HPDE6-E6E7 (cell line): ENCODE measurements around the gene PLEKHG1.

Experiments used
- DNase-seq: peaks from one replicate; pipeline ENCODE4 v3.0.0; 2011; ENCODE audit warnings: missing footprints; ENCODE audit errors: extremely low spot score

The PLEKHG1 gene

GRCh38 chr6:150589852-150590251 lies 9.8 kb upstream of the PLEKHG1 start:
- DNase-seq: no peak

GRCh38 chr6:150590446-150590845 lies 9.2 kb upstream of the PLEKHG1 start:
- DNase-seq: no peak

DNA sequence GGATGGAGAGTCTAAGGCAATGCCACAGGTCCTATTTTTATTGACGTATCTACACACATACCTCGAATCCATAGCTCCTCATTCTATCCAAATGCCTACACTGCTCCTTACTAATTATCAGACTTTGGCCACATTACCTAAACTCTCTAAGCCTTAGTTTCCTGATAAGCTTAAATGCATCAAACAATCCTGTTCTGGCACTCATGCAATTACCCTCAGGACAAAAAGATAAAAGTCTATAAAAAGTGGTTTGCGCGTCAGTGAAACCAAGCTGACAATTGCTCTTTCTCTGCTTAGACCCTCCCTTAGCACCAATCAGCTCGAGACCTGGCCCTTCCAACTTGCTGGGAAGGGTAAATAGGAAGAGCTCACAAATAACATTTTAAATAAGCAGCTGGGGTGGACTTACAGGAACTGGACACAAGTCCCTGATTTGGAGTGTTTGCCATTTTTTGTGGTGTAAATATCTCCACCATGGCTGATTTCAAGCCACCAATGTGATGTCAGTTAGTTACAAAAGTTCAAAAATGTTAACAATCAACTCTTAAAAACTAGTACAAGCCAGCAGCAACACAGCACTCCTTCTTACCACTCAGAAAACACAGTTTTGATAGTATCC lies 7.2 kb upstream of the PLEKHG1 start:
- DNase-seq: no peak

DNA sequence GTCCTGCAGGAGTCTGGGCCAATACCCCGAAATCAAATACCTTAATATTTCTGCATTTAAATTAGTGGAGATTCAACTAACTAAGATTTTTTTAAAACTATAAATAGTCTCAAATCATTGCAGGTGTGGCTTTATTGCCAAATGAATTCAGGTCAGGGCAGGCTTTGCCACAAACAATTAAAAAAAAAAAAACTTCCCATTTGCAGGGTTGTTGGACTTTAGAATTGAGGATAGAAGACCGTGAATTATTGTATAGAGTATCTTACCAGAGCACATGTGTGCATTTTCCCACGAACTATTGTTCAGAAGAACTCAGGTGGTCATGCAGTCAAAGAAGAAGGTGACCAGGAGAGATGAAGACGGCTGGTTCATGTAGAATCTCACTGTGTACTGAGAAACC lies 6.6 kb upstream of the PLEKHG1 start:
- DNase-seq: no peak

DNA sequence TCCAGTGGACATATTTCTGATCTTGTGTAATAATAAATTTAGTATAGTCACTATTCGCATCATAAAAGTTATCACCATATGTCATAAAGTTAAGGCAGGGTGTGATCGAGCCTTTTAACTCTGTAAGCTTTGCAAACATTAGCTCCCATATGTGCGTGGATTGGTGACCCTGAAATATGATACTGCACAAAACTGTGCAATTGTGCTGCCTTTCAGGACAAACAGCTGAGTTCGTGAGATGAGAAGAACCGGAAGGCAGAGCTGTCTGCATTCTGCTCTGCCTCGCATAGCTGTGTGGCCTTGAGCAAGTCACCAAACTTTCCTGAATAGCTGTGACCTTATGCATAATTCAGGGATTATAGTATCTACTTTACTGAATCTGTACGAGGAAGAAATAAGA lies 3.2 kb upstream of the PLEKHG1 start:
- no peak for DNase-seq

DNA sequence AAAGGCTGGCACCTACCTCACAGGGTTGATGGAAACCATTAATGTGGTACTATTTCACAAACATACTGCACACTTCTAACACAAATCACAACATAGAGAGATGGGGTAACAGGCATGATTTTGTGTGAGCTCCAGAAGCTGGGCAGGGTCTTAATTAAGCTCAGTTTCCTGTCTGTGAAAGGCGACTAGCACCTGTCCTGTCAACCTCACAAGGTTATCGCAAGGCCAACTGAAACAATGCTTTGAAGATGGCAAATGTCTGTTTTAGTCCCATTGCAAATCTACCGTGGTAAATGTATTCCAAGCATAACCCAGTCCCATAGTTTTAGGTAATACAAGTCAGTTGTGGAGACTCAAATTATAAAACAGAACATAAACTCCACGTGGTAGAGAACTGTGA lies 1.3 kb upstream of the PLEKHG1 start:
- DNase-seq: no peak

GRCh38 chr6:150598858-150599198 lies 857 bp upstream of the PLEKHG1 start:
- no peak for DNase-seq

GRCh38 chr6:150600010-150600300 lies 270 bp downstream of the PLEKHG1 start:
- no peak for DNase-seq

DNA sequence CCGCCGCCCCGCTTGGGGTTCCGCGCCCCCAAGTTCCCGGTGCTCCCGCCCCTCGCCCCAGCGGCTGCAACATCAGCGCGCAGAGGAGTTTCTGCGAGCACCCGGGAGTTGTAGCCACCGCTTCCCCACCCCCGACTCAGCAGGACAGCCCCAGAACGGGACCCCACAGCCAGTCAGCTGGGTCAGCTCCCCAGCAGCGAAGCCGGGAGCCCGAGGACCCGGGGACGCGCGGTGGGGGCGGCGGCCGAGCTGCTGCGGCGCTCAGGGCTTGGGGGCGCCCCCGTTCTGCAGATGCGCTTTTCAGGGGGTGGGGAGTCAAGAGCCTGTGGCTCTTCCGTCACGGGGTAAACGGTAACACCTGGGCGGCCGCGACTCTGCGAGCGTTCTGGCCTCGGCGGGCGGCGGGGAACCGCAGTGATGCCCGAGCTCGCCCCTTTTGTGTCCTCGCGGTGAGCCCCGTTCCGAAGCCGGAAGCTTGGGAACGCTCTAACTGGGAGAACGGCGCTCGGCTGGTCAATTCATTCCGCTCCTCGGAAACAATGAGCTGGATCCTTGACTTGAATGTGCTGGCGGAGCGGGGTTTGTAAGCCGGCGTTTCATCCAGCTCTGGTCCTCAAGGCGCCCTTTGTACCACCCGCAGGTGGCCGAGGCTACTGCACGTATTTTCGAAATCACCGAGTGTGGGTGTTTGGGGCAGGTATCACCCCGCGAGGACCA lies 774 bp downstream of the PLEKHG1 start:
- DNase-seq: peak; percentile 83

GRCh38 chr6:150601439-150601838 lies 1.8 kb downstream of the PLEKHG1 start:
- no peak for DNase-seq

GRCh38 chr6:150603176-150603575 lies 3.5 kb downstream of the PLEKHG1 start:
- no peak for DNase-seq

DNA sequence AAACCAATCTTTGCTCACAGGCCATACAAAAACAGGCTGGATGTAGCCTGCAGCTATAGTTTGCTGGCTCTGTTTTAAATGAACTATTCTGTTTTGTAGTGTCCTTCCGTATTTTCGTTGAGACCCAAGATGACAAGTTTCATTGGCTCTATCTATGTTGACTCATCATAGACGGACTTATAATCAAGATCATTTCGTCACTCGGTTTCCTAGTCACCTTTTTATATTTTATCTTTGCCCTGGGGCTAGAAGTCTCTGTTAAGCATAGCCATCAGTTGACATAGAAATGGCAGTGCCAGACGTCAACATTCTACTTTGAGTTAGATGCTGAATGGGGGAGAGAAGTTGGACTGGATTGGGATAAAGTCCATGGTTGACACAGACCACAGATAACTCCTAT lies 4.8 kb downstream of the PLEKHG1 start:
- no peak for DNase-seq

DNA sequence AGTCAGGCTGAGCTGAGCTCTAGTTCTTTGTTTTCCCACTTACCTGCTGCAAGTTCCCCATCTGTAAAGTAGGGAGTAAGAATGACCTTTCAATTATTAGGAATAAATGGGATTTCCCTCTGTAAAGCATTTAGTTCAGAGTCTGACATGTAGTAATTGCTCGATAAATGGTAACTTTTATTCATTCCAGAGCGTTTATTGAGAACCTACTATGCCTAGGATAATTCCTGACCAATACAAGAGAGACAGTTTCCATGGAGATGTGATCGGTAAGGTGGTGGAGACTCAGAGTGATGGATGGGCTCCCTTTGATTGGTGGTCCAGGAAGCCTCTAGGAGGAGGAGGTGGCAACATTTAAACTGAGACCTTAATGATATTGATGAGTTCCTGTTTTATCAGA lies 5.6 kb downstream of the PLEKHG1 start:
- DNase-seq: no peak

DNA sequence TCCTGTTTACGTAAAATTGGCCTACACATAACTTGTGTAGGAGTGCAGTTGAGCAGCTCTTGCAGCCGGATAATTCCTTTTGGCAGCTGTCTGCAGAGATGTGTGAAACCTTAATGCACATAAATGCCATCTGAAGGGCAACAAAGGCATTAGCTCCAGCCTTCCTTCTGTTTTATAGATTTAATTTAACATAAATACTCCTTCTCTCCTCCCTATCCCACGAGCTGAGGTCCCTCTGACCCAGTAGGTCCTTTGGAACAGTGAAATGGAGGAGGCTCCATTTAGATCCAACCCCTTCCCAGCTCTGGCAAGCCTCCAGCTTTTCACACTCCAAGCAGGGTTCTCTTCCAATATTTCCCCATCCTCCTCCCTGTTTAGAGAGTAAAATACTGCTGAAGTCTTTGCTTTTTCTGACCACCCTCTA lies 6.5 kb downstream of the PLEKHG1 start:
- DNase-seq: no peak

- no peak for DNase-seq
These were observed 7.1 kb downstream of the PLEKHG1 start for GRCh38 chr6:150606647-150607328.

DNA sequence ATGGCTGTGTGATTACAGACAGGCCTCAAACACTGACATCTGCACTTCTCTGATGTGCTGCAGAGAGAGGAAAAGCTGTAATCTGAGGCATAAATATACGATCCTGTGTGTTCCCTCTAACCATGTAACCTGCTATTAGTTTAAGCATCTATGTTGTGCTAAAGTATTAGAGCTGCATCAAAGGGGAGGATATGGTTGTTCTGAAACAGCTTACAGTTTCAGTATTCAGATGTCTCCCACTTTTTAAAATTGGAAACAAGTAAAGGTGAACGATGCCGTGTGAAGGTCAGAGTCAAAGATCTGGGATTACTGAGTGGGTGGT lies 7.6 kb downstream of the PLEKHG1 start:
- no peak for DNase-seq

- DNase-seq: no peak
These were observed 10.9 kb downstream of the PLEKHG1 start for GRCh38 chr6:150610584-150610983.

- no peak for DNase-seq
These were observed 13.6 kb downstream of the PLEKHG1 start for GRCh38 chr6:150613269-150613668.

- DNase-seq: no peak
These were observed 16.3 kb downstream of the PLEKHG1 start for GRCh38 chr6:150615967-150616366.

- DNase-seq: no peak
These were observed 16.9 kb downstream of the PLEKHG1 start for GRCh38 chr6:150616586-150616985.

DNA sequence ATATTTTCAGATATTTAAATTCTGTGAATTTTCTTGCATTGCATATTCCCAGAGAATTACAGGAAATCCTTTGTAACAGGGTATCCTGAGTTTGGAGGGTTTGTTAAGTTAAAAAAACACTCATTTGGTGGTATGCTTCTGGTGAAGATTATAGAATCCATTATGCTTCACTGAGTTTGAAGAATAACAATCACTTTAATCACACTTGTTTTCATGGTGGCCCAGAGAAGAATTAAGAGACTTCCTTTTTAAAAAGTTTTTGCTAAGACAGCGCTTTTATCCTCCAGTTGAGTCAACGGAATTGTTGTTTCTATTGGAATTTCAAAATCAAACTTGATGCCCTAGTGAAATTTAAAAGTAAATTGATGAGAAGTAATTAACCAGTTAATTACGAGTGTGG lies 17.4 kb downstream of the PLEKHG1 start:
- no peak for DNase-seq

GRCh38 chr6:150617496-150618460 lies 18.1 kb downstream of the PLEKHG1 start:
- no peak for DNase-seq
